ENCODE data around the gene CD109. TPM values are rescaled to one million over a fixed set of nuclear protein-coding genes. Genes with fewer than 3 reads are reported as not detected.

CD109 gene
- total RNA-seq, 1 experiment from 2014 or later = 3.2 TPM

DNA sequence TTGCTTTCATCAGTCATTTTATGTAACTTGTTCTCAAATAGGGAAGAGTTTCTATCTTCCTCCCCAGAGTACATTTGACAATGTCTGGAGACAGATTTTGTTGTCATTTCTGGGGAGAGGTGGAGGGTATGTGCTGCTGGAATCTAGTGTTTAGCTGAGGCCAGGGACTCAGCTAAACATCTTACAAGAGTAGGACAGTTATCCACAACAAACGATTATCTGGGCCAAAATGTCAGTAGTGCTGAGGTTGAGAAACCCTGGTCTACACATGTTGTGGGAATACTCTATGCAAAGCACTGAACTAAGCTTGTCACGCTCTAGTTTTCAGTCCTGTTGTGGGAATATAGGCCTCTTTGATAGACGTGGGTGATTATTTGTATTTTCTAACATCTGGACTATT lies 171.4 kb downstream of the CD109 start:
- Histone ChIP-seq H2BK120ac (ENCODE audit: low read depth, low read length, poor library complexity, severe bottlenecking) (no peak overlapping the region), H2AK5ac (ENCODE audit: insufficient read length, low read length) (no peak overlapping the region), H4K20me1 (ENCODE audit: control insufficient read depth, insufficient read depth, insufficient read length) (no peaks in the 10 kb centered on the region), H3K18ac (ENCODE audit: insufficient read length, low read depth, low read length) (no peak overlapping the region), H3K4me2 (ENCODE audit: insufficient read depth, insufficient read length, low read length) (no peak overlapping the region), H3K79me2 (ENCODE audit: insufficient read depth, low read length) (no peaks in the 10 kb centered on the region), H4K8ac (replicated peaks; ENCODE audit: insufficient read length, low read depth, low read length) (no peak overlapping the region), H3K23ac (ENCODE audit: insufficient read length, low read depth, low read length) (no peak overlapping the region), H2BK20ac (ENCODE audit: low read depth, low read length, poor library complexity, severe bottlenecking) (no peak overlapping the region), H3K14ac (ENCODE audit: insufficient read depth, low read length) (no peak overlapping the region), H3K9me3 (ENCODE audit: control insufficient read depth, low read depth, low read length) (no peaks in the 10 kb centered on the region), H3K27me3 (ENCODE audit: insufficient read depth, low read length) (no peaks in the 10 kb centered on the region), H2BK12ac (ENCODE audit: insufficient read length, low read depth, low read length) (no peak overlapping the region), H3K79me1 (ENCODE audit: insufficient read depth, low read depth, low read length, poor library complexity, severe bottlenecking) (no peaks in the 10 kb centered on the region), H3K23me2 (ENCODE audit: insufficient read length, low read depth, low read length, poor library complexity, severe bottlenecking) (no peaks in the 10 kb centered on the region), H4K91ac (ENCODE audit: insufficient read length, low read depth, low read length) (no peak overlapping the region), H3K4ac (ENCODE audit: low read depth, low read length) (no peak overlapping the region), H2BK15ac (ENCODE audit: low read depth, low read length) (no peak overlapping the region), H3K56ac (ENCODE audit: insufficient read length, low read depth, low read length) (no peak overlapping the region), H3K9ac (ENCODE audit: extremely low read depth, insufficient read length, low read length) (no peak overlapping the region), H3K27ac (ENCODE audit: insufficient read length, low read depth, low read length) (no peak overlapping the region), H4K5ac (ENCODE audit: insufficient read length, low read depth, low read length) (no peak overlapping the region), H3T11ph (ENCODE audit: low read length) (no peak overlapping the region), H2AFZ (ENCODE audit: low read length) (no peak overlapping the region), H3K4me1 (ENCODE audit: insufficient read depth, low read length) (no peaks in the 10 kb centered on the region), H2BK5ac (ENCODE audit: insufficient read length, low read length) (no peak overlapping the region)
- WGBS (ENCODE audit: extremely low coverage, insufficient read length, low lambda C conversion rate) = no CpG with 5 or more reads among the region's 3 CpGs
- no peak for DNase-seq
- Mint-ChIP-seq H3K27ac (no peak overlapping the region), H3K4me1 (peaks cover 0 to 3% of the 10 kb centered on the region in 2 experiments; a peak in 2 of 4 replicates), H3K36me3 (ENCODE audit: insufficient read depth in 1 of 3, low read depth in 3 of 3) (peaks cover 0 to 4% (median 0%) of the 10 kb centered on the region in 3 experiments; a peak in 1 of 7 replicates), H3K27me3 (ENCODE audit: low read depth) (no peaks in the 10 kb centered on the region), H3K9me3 (peaks cover 2 to 3% of the 10 kb centered on the region in 2 experiments; a peak in 2 of 5 replicates), H3K4me3 (no peak overlapping the region)
- TF ChIP-seq, protein P1, sequence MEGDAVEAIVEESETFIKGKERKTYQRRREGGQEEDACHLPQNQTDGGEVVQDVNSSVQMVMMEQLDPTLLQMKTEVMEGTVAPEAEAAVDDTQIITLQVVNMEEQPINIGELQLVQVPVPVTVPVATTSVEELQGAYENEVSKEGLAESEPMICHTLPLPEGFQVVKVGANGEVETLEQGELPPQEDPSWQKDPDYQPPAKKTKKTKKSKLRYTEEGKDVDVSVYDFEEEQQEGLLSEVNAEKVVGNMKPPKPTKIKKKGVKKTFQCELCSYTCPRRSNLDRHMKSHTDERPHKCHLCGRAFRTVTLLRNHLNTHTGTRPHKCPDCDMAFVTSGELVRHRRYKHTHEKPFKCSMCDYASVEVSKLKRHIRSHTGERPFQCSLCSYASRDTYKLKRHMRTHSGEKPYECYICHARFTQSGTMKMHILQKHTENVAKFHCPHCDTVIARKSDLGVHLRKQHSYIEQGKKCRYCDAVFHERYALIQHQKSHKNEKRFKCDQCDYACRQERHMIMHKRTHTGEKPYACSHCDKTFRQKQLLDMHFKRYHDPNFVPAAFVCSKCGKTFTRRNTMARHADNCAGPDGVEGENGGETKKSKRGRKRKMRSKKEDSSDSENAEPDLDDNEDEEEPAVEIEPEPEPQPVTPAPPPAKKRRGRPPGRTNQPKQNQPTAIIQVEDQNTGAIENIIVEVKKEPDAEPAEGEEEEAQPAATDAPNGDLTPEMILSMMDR (conservative IDR thresholded peaks at IDR 0.05) = no peak
